ENCODE data around the gene EPS8.
"Not testable (repeated sequence)": the region's sequence is repeated elsewhere in the genome, so short reads cannot be mapped to it uniquely, and the experiment has no call there.

Gene EPS8

DNA sequence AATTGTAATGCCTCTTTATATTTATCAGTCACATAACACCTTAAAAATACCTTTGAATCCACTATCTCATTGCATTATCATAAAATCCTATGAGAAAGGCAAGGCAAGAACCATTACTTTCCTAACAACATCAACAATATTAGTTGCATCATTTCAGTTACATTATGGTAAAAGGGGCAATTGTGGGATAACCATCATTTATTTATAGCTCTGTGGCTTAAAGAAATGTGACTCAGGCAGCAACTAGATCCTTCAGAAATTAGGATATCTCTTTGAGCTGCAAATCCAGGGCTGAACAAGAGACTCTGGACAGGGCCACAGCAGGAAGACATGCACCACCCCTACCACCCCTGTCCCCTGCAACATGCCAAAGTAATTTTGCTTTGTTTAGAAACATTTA, 36.4 kb downstream of the EPS8 start:
- DNase-seq, result no peak

DNA sequence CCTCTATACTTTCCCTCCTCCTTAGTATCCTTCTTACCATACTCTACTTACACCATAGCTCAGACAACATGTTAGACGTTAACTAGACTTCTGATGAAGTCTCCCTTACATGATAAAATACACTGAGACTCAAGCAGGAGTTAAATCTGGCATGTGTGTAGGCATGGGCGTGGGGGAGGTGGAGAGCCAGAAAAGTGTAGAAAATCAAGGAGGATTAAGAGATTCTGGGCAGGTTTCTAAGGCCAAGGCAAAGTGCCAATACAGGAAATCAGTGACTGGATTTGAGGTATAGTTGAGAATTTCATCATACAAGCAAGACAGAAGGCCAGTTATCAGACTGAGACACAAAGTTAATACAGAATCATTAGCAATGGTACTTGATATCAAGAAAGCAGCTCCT, 37.4 kb downstream of the EPS8 start:
- no peak for DNase-seq

DNA sequence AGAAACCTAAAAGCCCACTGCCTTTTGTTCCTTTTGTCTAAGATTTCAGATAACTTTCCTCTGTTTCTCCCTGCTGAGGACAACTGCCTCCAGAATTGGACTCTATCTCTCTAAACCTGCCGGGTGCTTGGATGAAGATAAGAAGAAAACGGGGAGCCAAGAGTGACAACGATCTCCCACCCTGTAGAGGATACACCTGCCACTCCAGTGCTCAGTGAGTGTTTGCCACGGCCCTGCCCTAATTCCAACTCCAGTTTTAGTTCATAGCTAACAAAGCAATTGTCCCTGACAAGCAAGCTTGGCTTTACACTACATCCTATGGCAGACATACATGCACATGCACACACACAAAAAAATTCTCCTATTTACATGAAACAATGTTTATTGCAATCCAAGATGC, 39.3 kb downstream of the EPS8 start:
- no peak for DNase-seq

DNA sequence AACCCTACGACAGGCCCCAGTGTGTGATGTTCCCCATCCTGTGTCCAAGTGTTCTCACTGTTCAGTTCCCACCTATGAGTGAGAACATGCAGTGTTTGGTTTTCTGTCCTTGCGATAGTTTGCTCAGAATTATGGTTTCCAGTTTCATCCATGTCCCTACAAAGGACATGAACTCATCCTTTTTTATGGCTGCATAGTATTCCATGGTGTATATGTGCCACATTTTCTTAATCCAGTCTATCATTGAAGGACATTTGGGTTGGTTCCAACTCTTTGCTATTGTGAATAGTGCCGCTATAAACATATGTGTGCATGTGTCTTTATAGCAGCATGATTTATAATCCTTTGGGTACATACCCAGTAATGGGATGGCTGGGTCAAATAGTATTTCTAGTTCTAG, 47.3 kb downstream of the EPS8 start:
- not testable (repeated sequence) for DNase-seq

DNA sequence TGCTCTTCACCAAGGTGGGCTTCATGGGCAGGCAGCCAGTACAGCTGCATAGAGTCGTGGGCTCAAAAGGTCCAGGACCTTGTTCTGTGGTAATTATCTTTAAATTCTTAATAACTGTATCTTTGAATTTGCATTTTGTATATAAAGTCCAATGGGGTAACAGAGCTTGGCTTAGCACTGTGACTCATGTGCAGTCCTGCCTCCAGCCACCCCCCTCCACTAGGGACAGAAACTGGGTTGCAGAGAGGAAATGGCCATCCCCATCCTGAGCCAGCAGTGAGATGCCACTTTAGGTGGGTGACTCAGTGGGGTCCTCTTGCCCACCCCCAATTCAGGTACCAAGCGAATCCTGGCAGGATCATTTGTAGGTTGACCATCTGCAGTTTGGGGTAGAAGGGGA, 48.1 kb downstream of the EPS8 start:
- no peak for DNase-seq

DNA sequence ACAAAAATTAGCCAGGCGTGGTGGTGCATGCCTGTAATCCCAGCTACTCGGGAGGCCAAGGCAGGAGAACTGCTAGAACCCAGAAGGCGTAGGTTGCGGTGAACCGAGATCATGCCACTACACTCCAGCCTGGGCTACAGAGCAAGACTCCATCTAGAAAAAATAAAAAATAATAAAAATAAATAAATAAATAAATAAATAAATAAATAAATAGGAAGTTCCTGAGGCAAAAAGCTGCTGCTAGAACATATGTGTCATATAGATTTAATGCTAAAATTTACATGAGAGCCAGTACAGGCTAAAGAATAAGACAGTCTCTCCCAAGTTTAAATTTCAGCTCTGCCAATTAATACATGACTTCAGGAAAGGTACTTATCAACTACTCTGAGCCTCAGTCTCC, 48.8 kb downstream of the EPS8 start:
- DNase-seq, result not testable (repeated sequence)

DNA sequence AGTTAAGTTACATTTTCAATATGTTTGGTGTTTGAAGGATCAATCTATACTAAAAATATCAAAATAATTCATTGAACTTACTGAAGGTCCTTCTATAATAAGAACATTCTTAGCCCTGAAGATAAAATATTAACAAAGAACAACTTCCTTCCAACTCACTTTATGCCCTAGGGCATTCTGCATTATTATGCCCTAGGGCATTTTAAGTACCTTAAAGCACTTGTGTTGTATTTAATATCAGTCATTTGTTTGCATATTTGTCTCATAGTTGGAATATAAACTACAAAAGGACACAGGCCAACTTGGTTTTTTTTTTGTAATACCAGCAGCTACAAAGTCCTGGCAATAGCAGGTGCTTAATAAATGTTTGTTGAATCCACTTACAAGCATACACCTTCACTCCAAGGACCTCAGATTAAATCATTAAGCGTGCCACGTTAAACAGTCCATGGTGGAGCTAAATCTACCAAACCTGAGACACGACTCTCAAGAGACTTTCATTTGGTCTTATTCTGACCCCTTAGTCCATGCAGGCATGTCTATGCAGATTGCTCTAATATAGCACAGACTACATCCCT, 50.7 kb downstream of the EPS8 start:
- DNase-seq, result no peak

DNA sequence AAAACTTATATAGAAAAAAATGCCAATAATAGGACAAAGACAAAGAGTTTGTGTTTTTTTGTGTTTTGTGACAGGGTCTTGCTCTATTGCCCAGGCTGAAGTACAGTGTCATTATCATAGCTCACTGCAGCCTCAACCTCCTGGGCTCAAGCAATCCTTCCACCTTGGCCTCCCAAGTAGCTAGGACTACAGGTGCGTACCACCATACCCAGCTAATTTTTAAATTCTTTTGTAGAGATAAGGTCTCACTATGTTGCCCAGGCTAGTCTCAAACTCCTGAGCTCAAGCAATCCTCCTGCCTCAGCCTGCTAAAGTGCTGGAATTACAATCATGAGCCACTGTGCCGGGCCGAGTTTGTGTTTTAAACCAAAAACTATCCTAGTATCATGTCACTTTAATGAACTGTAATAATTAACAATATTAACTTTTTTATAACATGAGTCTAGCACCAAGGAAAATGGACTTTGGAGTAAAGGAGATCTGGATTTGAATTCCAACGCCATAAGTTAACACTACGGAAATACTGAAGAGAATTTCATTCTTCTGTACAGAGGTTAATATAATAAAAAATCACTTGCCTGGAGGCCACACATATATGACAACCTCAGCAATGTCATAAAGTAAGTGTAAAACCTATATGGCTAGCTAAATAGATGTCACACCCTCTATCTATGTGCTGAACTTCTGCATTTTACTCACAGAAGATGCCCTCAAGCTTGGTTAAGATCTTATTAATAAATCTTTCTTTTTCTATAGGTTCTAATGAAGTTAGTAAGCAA, 53.2 kb downstream of the EPS8 start:
- no peak for DNase-seq

DNA sequence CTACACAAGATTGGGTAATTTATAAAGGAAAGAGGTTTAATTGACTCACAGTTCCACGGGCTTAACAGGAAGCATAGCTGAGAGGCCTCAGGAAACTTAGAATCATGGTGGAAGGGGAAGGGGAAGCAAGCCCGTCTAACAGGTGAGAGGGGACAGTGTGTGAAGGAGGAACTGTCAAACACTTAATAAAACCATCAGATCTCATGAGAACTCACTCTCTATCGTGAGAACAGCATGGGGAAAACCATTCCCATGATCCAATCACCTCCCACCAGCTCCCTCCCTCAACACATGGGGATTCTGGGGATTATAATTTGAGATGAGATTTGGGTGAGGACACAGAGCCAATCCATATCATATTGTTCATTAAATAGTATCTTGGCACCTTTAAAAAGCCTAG, 56.1 kb downstream of the EPS8 start:
- DNase-seq, result no peak

DNA sequence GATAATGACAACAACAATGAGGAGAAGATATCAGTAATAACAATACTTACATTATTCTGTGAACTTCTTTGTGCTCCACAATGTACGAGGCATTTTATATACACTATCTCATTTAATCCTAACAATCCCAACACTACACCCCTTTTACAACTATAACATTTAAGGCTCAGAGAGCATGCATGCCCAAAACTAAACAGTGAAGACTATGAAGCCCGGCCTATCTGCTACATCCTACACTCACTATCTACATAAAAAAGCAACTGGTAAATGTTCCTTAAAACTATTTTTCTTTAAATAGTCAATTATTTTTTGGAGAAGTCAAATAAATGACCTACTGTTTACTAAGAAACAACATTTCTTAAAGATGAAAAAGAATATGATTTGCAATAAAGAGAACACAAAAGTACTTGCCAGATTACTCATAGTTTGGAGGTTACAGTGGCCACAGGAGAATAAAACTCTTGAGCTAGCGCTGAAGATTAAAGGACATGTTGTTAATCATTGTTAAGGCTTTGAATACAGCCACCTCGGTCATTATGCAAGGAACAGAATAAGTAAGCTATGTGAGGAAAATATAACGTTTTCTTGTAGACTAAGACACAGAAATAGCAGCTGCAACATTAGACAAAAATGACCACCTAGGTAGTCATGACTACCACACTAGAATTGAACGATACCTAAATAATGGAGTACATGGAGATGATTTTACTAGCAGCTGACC, 56.7 kb downstream of the EPS8 start:
- DNase-seq, result no peak

DNA sequence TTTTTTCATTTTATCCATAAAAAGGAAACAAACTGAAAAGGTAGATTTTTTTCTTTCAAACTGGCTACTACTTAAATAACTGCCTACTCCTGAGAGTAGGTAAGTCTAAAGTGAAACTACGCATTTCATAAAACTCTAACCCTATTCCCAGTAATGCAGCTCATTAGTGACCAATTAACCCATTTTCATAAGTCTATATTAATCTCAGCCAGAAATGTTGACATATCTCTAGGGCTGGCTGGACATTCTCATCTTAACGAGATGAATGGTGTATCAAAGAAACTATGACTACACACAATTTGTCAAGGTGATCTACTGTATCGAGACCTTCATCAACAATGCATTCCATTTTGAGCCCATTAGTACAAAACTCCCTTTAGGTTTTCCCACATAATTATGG, 57.2 kb downstream of the EPS8 start:
- DNase-seq, result no peak

DNA sequence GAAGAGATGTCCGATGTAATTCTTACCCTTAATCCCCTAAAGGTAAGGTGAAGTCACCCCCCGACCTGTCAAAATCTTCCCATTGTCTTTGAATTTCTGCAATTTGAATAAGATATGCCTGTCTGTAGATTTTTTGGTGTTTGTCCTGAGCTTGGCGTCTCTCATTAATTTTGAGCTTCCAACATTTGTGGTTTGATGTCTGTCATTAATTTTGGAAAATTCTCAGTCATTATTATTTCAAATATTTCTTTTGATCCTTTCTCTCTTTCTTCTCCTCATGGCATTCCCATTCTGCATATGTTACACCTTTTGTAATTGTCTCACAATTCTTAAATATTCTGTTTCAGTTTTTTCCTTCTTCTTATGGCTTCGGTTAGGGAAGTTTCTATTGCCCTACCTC, 60.1 kb downstream of the EPS8 start:
- DNase-seq, result no peak

DNA sequence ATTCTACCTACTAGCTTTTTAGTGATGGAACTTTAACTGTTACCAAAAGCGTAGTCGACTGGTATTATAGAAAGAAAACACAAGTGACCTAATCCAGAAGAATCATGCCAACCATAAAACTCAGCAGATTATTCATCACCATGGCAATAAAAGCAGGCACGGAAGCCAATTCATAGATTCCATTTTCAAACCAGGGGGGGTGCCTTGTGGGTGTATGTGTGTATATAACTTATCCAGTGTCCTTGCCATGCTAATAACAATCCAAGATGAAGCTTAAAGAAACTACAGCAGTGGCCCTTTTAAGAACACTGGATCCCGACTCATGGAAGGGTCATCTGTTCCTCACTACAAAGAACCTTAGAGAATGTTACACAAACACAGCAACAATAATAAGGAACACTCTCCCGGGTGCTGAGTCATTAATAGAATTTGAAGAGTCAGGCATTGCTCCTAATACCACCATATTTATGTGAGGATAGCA, 61.0 kb downstream of the EPS8 start:
- DNase-seq, result no peak

DNA sequence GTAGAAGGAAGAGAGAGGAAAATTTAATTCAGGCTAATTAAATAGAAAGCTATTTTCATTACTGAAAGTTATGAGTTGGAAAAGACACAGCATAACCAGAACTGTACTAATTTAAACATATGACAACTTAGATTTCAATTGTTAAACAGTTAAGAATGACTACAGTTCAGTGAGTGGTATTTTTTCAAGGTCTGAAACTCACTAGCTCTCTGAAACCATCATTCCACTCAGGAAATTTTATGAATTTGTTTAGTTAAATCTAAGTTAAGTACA, 62.4 kb downstream of the EPS8 start:
- DNase-seq, result no peak

DNA sequence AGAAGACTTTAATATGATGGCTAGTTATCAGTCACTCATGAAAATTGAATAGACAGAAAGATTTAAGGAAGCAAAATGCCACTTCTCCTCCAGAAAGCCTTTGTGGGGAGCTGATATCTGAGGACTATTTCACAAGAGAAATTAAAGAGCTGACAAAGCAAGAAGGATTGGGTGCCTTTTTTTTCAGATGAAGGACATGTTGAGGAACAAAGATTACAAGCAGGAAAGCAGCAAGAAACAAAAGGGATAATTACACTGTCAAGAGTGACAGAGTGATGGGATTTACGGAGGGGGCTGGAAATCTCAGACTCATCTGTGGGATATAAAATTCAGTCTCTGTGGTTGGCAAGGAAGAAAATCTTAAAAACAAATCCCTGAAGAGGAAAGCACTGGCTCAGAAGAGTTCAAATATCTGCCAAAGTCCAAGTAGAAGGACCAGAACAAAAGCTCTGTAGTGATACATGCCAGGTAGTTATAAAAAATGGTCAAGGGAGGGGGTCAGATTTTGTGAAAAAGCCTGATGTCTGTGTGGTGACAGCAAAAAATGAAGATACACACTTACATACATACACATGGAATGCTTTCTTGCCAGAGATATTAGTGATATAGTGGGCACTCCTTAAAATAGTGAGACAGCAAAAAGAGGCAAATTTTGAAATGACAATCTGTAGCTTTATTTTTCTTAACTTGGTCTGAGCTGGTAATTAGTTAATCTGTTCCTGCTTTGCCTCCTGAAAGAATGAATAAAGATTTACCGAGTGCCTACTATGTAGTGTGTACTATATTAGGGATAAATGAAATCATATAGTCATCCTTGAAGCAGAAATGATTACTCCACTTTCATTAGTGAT, 62.9 kb downstream of the EPS8 start:
- no peak for DNase-seq

DNA sequence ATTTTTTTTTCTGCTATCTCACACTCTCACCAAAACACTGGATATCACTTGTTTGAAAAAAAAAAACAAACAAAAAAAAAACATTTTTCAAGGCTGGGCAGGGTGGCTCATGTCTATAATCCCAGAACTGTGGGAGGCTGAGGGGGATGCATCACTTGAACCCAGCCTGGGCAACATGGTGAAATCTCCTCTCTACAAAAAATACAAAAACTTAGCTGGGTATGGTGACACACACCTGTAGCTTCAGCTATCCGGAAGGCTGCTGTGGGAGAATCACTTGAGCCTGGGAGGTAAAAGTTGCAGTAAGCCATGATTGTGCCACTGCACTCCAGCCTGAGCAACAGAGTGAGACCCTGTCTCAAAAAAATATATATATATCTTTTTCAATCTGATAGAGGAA, 66.2 kb downstream of the EPS8 start:
- no peak for DNase-seq

DNA sequence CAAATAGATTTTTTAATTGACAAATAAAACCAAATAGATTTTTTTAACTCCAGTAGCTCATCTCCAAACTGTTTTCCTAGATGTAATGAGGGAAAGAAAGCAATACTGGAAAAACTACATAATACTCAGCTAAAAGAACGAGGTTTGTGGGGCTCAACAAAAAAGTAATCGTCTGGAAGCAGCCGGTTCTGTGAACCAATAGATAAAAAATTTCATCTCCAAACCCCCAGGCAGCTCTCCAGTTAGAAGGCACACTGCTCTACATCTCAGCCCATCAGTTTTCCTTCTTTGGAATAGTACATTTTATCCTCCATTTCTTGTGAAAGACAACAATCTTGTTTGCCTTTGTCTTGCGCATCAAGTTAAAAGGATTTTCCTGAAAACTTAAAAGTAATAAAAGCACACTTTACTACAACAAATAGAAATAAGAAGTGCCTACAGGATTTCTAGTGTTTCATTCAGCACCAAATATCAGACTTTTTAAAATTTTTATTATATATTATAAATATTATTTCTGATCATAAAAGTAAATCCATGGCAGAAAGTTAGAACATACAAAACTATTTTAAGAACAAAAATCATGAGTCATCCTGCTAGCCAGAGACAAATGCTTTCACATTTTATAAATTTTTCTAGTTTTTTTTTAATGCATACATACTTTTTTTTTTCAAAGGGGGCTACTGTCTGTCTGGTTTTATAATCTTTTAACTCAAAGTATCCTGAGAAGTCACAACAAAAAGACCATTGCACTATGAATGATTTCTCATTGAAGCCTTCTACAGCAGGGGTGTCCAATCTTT, 67.7 kb downstream of the EPS8 start:
- DNase-seq, result no peak

DNA sequence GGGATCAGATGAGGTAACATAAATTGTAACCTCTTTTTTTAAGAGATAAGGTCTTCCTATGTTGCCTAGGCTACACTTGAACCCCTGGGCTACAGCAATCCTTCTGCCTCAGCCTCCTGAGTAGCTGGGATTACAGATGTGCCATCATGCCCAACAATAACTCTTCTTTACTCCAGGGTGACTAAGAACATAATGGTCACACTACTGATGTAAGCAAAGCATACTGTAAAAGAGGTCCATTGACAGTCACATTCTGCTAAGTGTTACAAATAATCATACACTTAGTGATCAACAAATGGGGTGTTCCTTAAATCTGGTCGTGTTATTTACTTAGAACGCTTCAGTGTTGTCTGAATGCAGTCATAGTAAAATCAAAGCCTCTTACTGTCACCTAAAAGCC, 68.9 kb downstream of the EPS8 start:
- no peak for DNase-seq

DNA sequence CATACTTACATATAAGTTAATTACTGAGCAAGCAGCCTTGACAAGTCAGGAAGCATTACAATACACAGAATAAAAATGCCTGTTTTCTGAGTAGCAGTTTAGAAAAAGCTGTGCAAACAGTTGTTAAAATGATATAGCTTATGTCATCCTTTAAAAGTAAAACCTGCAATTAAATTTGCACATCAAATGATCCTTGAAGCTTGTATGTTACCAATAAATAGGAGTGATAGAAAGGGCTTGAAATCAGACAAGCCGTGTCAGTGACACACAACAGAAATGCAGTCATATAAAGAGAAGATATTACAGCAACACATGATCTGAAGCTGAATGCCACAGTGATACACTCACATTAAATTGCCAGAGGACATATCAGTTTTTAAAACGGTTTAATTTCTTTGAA, 70.0 kb downstream of the EPS8 start:
- no peak for DNase-seq

DNA sequence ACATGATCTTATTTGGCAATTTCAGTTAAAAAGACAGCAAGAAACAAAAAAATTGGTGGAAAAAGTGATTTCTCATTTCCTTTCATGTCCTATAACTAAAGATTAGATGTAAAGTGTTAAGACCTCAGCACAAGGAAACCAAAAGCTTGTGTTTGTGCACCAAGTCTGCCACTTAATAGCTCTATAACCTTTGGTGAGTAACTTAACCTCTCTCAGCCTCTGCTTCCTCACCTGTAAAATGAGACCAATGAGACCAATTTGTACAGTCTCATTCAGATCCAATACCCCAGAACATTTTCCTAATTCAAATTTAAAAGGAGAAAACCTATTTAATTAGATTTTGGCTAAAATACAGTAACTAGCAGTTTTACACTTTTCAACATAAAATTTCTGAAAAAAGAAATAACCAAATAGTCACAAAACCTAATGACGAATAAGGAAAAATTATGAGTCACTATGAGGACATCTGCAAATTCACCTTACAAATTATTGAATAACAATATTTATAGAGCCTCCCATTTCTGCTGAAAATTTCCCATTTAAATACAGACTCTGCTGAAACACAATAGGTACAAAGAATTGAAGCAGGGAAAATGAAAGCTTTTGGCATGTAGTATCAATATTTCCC, 71.1 kb downstream of the EPS8 start:
- DNase-seq, result no peak

DNA sequence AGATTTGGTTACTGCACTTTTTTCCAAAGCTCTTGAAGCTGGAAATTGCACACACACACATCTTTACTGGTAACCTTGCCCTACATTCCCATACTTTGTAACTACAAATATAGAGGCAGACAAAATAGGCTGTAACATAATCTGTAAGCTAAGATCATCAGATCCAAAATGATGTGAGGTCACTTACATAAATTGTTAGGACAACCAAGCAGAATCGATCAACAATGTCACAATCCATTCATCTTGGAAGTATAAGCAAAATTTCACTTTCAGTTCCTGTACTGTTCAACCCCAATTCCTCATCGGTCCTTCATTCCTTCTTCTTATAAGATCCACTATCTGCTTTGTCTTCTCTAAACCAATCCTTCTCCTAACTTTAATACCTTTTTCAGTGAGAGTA, 72.6 kb downstream of the EPS8 start:
- DNase-seq, result no peak

DNA sequence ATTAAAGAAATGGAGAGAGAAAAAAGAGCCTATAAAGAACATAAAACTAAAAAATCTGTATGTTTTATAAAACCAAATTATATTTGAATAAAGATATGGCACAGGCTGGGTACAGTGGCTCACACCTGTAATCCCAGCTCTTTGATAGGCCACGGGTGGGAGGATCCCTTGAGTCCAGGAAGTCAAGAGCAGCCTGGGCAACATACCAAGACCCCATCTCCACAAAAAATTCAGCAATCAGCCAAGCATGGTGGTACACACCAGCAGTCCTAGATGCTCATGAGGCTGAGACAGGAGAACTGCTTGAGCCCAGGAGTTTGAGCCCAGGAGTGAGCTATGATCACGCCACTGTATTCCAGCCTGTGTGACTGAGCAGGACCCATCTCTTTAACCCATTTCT, 74.9 kb downstream of the EPS8 start:
- DNase-seq, result no peak

Measured in NCI-H510A treated with DMSO at 0.1 percent for 48 hours (cell line).